GM12878 (cell line): ENCODE measurements around the gene NGDN. TPM values are rescaled to one million over a fixed set of nuclear protein-coding genes. Genes with fewer than 3 reads are reported as not detected.
A peak's percentile ranks its signal among the peaks of the same experiment; 100 is the strongest.

Experiments used
- ATAC-seq: fragments of 200-7000 bp; cut with Tn5 transposase; 3 replicates; pipeline ENCODE4 v1.9.1; 2020; ENCODE audit warnings: mild to moderate bottlenecking, moderate library complexity
- BruUV-seq: library from RNA; stranded (reverse); fragments of 400-500 nt; replicated peaks from 2 replicates; lab custom pipeline; 2021; lab: Mats Ljungman, UMichigan
- CTCF ChIA-PET: fragments of 300-600 bp; sonication (Branson Sonifier 250); formaldehyde crosslinking; extraction: SDS; loops from one replicate; lab custom pipeline; 2021; ENCODE audit warnings: inconsistent platforms; lab: Yijun Ruan, JAX
- POLR2A ChIA-PET: fragments of 350-600 bp; formaldehyde crosslinking; extraction: SDS; loops from one replicate; lab custom pipeline; 2021; ENCODE audit warnings: inconsistent platforms; lab: Charles Lee
- RAD21 ChIA-PET: fragments of 300-600 bp; sonication (Branson Sonifier 250); formaldehyde crosslinking; loops from one replicate; lab custom pipeline; 2023; ENCODE audit warnings: antibody characterized with exemption; ENCODE audit not compliant: unreplicated experiment; lab: Charles Lee
- SMC1A ChIA-PET: fragments of 300-600 bp; sonication (Branson Sonifier 250); formaldehyde crosslinking; loops from one replicate; lab custom pipeline; 2023; ENCODE audit not compliant: unreplicated experiment, uncharacterized antibody; lab: Charles Lee
- DNase-seq: peaks from one replicate; pipeline ENCODE4 v3.0.0-alpha.2; 2011; ENCODE audit warnings: low read depth, low spot score
- FAIRE-seq: peaks from 3 replicates; lab custom pipeline; 2011; peaks lifted over from hg19 to GRCh38; lab: Jason Lieb, UNC
- H2AFZ ChIP-seq: 2 replicates; pipeline ENCODE4 v1.6.0; 2011; ENCODE audit warnings: low read depth, low read length, control low read depth; ENCODE audit not compliant: control insufficient read depth
- H3K27ac ChIP-seq: 2 replicates; pipeline ENCODE4 v1.5.1; 2011; ENCODE audit warnings: control low read depth; ENCODE audit not compliant: control insufficient read depth, insufficient read depth
- H3K27me3 ChIP-seq, 2 experiments: replicated peaks in 1 of 2; 2 replicates each; pipeline versions ENCODE4 v1.6.0 to v1.6.1; 2011; ENCODE audit warnings: low read length in 1 of 2; ENCODE audit not compliant: control insufficient read depth in 2 of 2, insufficient read depth in 2 of 2
- H3K36me3 ChIP-seq, 2 experiments: 2 replicates each; pipeline ENCODE4 v1.5.1; 2011; ENCODE audit warnings: low read length in 1 of 2; ENCODE audit not compliant: control insufficient read depth in 2 of 2, insufficient read depth in 2 of 2
- H3K4me1 ChIP-seq: 2 replicates; pipeline ENCODE4 v1.6.1; 2011; ENCODE audit warnings: mild to moderate bottlenecking, low read length, moderate library complexity, mixed read lengths; ENCODE audit not compliant: control insufficient read depth, insufficient read depth
- H3K4me2 ChIP-seq: 2 replicates; pipeline ENCODE4 v1.6.0; 2011; ENCODE audit warnings: control low read depth; ENCODE audit not compliant: control insufficient read depth, insufficient read depth
- H3K4me3 ChIP-seq: fragments of 200-600 bp; sonication (generic); 2 replicates; pipeline ENCODE4 v1.5.1; 2016
- H3K79me2 ChIP-seq: 2 replicates; pipeline ENCODE4 v1.6.0; 2011; ENCODE audit warnings: low read length; ENCODE audit not compliant: control insufficient read depth, insufficient read depth
- H3K9ac ChIP-seq: 2 replicates; pipeline ENCODE4 v1.8.0; 2011; ENCODE audit warnings: low read length, control low read depth, mixed read lengths; ENCODE audit not compliant: control insufficient read depth, insufficient read depth
- H3K9me3 ChIP-seq: replicated peaks from 3 replicates; pipeline ENCODE4 v1.5.1; 2011; ENCODE audit warnings: mild to moderate bottlenecking, low read length; ENCODE audit not compliant: control insufficient read depth, insufficient read depth
- H4K20me1 ChIP-seq: 2 replicates; pipeline ENCODE4 v1.6.0; 2011; ENCODE audit not compliant: control insufficient read depth, insufficient read depth
- BCL3 ChIP-seq: IDR thresholded peaks from 2 replicates; pipeline ENCODE4 v1.6.1; 2011; ENCODE audit warnings: borderline replicate concordance, low read depth, mild to moderate bottlenecking, moderate library complexity, low read length; ENCODE audit not compliant: insufficient read depth, poor library complexity, severe bottlenecking
- BMI1 ChIP-seq: fragments of 450-650 bp; IDR thresholded peaks from 2 replicates; pipeline ENCODE4 v1.6.1; 2016; ENCODE audit warnings: mild to moderate bottlenecking, moderate library complexity, borderline replicate concordance
- CREM ChIP-seq: IDR thresholded peaks from 2 replicates; pipeline ENCODE4 v1.6.1; 2014; ENCODE audit warnings: antibody characterized with exemption, low read depth
- CTCF ChIP-seq, 3 experiments: IDR thresholded peaks in 2 of 3; conservative IDR thresholded peaks in 1 of 3; 2 replicates each; pipeline ENCODE4 v1.5.1; 2011; ENCODE audit warnings: low read depth in 3 of 3, low read length in 3 of 3, mild to moderate bottlenecking in 3 of 3, control low read depth in 2 of 3, moderate library complexity in 2 of 3, inconsistent platforms in 1 of 3, mixed read lengths in 1 of 3; ENCODE audit not compliant: control insufficient read depth in 2 of 3, insufficient read depth in 1 of 3; ENCODE audit errors: extremely low read depth in 1 of 3
- FOXM1 ChIP-seq: IDR thresholded peaks from 2 replicates; pipeline ENCODE4 v1.6.1; 2012; ENCODE audit warnings: low read depth, mild to moderate bottlenecking, inconsistent platforms, low read length, moderate library complexity
- PRDM15 ChIP-seq: fragments of 450-650 bp; formaldehyde crosslinking; IDR thresholded peaks from 2 replicates; pipeline ENCODE4 v1.4.0; 2020; ENCODE audit warnings: mild to moderate bottlenecking, moderate library complexity
- RAD21 ChIP-seq: IDR thresholded peaks from 2 replicates; pipeline ENCODE4 v1.6.1; 2011; ENCODE audit warnings: mild to moderate bottlenecking, low read depth, low read length, moderate library complexity; ENCODE audit not compliant: insufficient read depth
- REST ChIP-seq: IDR thresholded peaks from 2 replicates; pipeline ENCODE4 v1.6.1; 2012; ENCODE audit warnings: mild to moderate bottlenecking, low read depth, low read length
- SPI1 ChIP-seq: IDR thresholded peaks from 2 replicates; pipeline ENCODE4 v1.6.1; 2011; ENCODE audit warnings: low read depth, mild to moderate bottlenecking, low read length, moderate library complexity, borderline replicate concordance; ENCODE audit not compliant: insufficient read depth
- TARDBP ChIP-seq: IDR thresholded peaks from 2 replicates; pipeline ENCODE4 v1.6.1; 2016; ENCODE audit warnings: borderline replicate concordance
- WGBS: methylation state at CpG from one replicate; pipeline ENCODE4 v1.1.6; 2016; ENCODE audit warnings: low lambda C conversion rate; ENCODE audit not compliant: insufficient replicate concordance, insufficient coverage; ENCODE audit errors: missing lambda C conversion rate; 5-methylcytosine and 5-hydroxymethylcytosine counted together
- in situ Hi-C: fragments of 300-500 bp; cut with MboI; formaldehyde crosslinking; loops from 9 replicates; pipeline ENCODE4 v1.14.3; 2018; ENCODE audit warnings: mixed read lengths
- intact Hi-C: fragments of 100-400 bp; cut with micrococcal nuclease; formaldehyde crosslinking; loops from one replicate; pipeline ENCODE4 v1.14.2; 2022; ENCODE audit not compliant: unreplicated experiment
- polyA plus RNA-seq, 11 experiments: library from polyadenylated mRNA; depleted of rRNA in 4 of 11; unstranded in 6 of 11; stranded (reverse) in 5 of 11; fragments of >200 nt; fragmentation: Nextera tagmentation in 4 of 11; fragmentation: Illumina TruSeq in 1 of 11; extraction: Ambion mirVana in 4 of 11; extraction: Trizol in 1 of 11; gene quantifications; 1 replicate in 1 of 11; 2 replicates in 10 of 11; pipeline versions ENCODE4 v1.2.1 to v1.2.3, GENCODE V29; 2011 to 2016; ENCODE audit warnings: inconsistent platforms in 2 of 11, missing spikeins in 2 of 11, low read depth in 1 of 11
- total RNA-seq, 4 experiments: library from RNA; depleted of rRNA in 3 of 4; stranded (reverse); fragments of >200 nt in 3 of 4; fragmentation: Illumina TruSeq in 1 of 4; extraction: Trizol in 1 of 4; gene quantifications; 2 replicates each; pipeline versions ENCODE4 v1.2.1 to v1.2.3, GENCODE V29; 2013 to 2021

NGDN gene
- total and polyA plus RNA-seq, 10 of the 15 experiments (the other 5 are each of a cell fraction or from before 2014, with no cell fraction given) = 40.4 to 163 (median 71.4) TPM

DNA sequence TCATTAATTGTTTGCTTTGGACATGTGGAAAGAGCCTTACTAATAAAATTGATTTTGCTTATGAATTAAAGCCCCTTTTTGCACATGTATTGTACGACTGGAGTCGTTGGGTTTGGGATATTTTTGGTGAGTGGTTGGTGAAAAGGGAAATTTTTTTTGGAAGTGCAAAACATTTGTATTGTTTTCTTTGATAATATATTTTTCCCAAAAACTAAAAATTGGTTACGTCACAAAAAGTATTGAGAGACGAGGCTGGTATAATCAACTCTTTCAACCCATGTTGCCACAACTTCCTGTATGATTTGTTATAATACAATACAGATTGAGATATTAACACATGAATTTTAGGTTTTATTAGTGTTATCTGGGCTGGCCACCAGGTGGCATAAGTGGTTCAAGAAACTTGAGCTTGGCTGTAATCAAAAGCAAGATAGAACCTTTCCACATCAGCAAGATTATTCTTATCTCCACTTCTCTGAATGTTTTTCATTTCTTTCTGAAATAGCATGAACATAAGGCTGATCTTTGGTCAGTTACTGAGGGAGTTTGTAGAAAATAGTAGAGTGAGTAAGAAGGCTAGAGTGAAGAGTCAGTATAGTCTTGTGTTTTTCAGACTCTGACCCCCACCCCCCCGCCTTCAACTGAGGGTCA is 8.7 kb downstream of the NGDN start:
- ChIA-PET SMC1A (interaction anchor here (0.6 to 8.9 kb wide), 12 partner anchors 60 to 433 kb away, joined by 3 to 124 read pairs (median 4); no protein-coding TSS in a partner anchor), POLR2A (interaction anchor here (0.8 to 3.0 kb wide), 3 partner anchors 79 to 85 kb away, joined by 3 to 14 read pairs (median 3); no protein-coding TSS in a partner anchor), CTCF (interaction anchor here (0.6 to 14.1 kb wide), 27 partner anchors 8 to 675 kb away, joined by 3 to 436 read pairs (median 4); partner anchors contain the start of genes THTPA and ZFHX2), RAD21 (interaction anchor here (0.8 to 5.8 kb wide), 7 partner anchors 60 to 89 kb away, joined by 3 to 39 read pairs (median 6); no protein-coding TSS in a partner anchor)
- Histone ChIP-seq H3K4me1 (no peaks in the 10 kb centered on the region), H3K4me2 (no peak overlapping the region), H4K20me1 (no peaks in the 10 kb centered on the region), H2AFZ (no peak overlapping the region), H3K9me3 (no peaks in the 10 kb centered on the region), H3K36me3 (peaks cover 5 to 36% of the 10 kb centered on the region in 2 experiments), H3K79me2 (no peaks in the 10 kb centered on the region), H3K4me3 (no peak overlapping the region), H3K27me3 (no peaks in the 10 kb centered on the region), H3K9ac (no peak overlapping the region), H3K27ac (no peak overlapping the region)
- intact Hi-C loops (loop anchor here (1.0 kb wide), 1 partner anchor 84 kb away; no protein-coding TSS in a partner anchor), in situ Hi-C loops (loop anchor here (5.0 kb wide), 1 partner anchor 79 kb away; the partner anchor contains the start of gene THTPA)
- no TSS peak for BruUV-seq
- DNase-seq (peak; percentile 16), ATAC-seq (peak; percentile 84), FAIRE-seq (no peak)
- 1% methylated on average over 4 of the region's 5 CpGs for WGBS
- TF ChIP-seq FOXM1 (peak; percentile 56; the same call in 1 of the 2 replicates), REST (no peak), SPI1 (no peak), PRDM15 (CRISPR knock-in tag) (no peak), CREM (no peak), BMI1 (no peak), CTCF (IDR thresholded peaks at IDR 0.05 in 2 of 3, conservative IDR thresholded peaks at IDR 0.05 in 1 of 3; ENCODE audit: control insufficient read depth in 2 of 3, extremely low read depth in 1 of 3, insufficient read depth in 1 of 3, low read depth in 3 of 3, low read length in 3 of 3) (peak; percentile 56 to 78 (median 66); a peak in 5 of 6 replicates), RAD21 (peak; percentile 71), TARDBP (no peak), BCL3 (no peak)
